ENCODE measurements around the gene PIK3R1. TPM values are rescaled to one million over a fixed set of nuclear protein-coding genes. Genes with fewer than 3 reads are reported as not detected.

Gene PIK3R1
- total RNA-seq, 2 donors from 2014 or later, result 81.8 to 91.5 TPM

- Histone ChIP-seq H3K4me1 (ENCODE audit: control insufficient read depth in 1 of 2, low read depth in 2 of 2) (peaks cover 37 to 94% of the 10 kb centered on the region in 2 donors), H3K9me3 (no peaks in the 10 kb centered on the region), H3K36me3 (no peaks in the 10 kb centered on the region), H3K27ac (no peak overlapping the region), H3K27me3 (replicated peaks; ENCODE audit: insufficient read depth) (no peaks in the 10 kb centered on the region), H3K4me3 (no peak overlapping the region)
- TF ChIP-seq, protein P1, sequence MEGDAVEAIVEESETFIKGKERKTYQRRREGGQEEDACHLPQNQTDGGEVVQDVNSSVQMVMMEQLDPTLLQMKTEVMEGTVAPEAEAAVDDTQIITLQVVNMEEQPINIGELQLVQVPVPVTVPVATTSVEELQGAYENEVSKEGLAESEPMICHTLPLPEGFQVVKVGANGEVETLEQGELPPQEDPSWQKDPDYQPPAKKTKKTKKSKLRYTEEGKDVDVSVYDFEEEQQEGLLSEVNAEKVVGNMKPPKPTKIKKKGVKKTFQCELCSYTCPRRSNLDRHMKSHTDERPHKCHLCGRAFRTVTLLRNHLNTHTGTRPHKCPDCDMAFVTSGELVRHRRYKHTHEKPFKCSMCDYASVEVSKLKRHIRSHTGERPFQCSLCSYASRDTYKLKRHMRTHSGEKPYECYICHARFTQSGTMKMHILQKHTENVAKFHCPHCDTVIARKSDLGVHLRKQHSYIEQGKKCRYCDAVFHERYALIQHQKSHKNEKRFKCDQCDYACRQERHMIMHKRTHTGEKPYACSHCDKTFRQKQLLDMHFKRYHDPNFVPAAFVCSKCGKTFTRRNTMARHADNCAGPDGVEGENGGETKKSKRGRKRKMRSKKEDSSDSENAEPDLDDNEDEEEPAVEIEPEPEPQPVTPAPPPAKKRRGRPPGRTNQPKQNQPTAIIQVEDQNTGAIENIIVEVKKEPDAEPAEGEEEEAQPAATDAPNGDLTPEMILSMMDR (IDR thresholded peaks at IDR 0.05), result no peak
- DNase-seq (ENCODE audit: low spot score) (no peak), ATAC-seq (ENCODE audit: insufficient number of reproducible peaks, low FRiP score, low read depth) (no peak)
Measured at GRCh38 chr5:68240771-68241170, 25.2 kb downstream of the PIK3R1 start.

GRCh38 chr5:68242743-68243142, 27.2 kb downstream of the PIK3R1 start:
- ATAC-seq (ENCODE audit: insufficient number of reproducible peaks, low FRiP score, low read depth) (no peak), DNase-seq (ENCODE audit: low spot score) (no peak)
- H3K27ac ChIP-seq, result peak overlapping the region in 1 of 2 donors; percentile 28
- no peaks in the 10 kb centered on the region for H3K36me3 ChIP-seq
- peaks cover 37 to 88% of the 10 kb centered on the region in 2 donors for H3K4me1 ChIP-seq (ENCODE audit: control insufficient read depth in 1 of 2, low read depth in 2 of 2)
- no peaks in the 10 kb centered on the region for H3K27me3 ChIP-seq (replicated peaks; ENCODE audit: insufficient read depth)
- TF ChIP-seq, protein P1 (IDR thresholded peaks at IDR 0.05), result no peak
- no peak overlapping the region for H3K4me3 ChIP-seq
- no peaks in the 10 kb centered on the region for H3K9me3 ChIP-seq

GRCh38 chr5:68243251-68243650, 27.7 kb downstream of the PIK3R1 start:
- TF ChIP-seq, protein P1 (IDR thresholded peaks at IDR 0.05), result no peak
- H3K27ac ChIP-seq, result peak overlapping the region in 1 of 2 donors; percentile 28
- H3K4me3 ChIP-seq, result no peak overlapping the region
- no peaks in the 10 kb centered on the region for H3K27me3 ChIP-seq (replicated peaks; ENCODE audit: insufficient read depth)
- DNase-seq (ENCODE audit: low spot score) (no peak), ATAC-seq (ENCODE audit: insufficient number of reproducible peaks, low FRiP score, low read depth) (no peak)
- no peaks in the 10 kb centered on the region for H3K9me3 ChIP-seq
- H3K36me3 ChIP-seq, result no peaks in the 10 kb centered on the region
- H3K4me1 ChIP-seq (ENCODE audit: control insufficient read depth in 1 of 2, low read depth in 2 of 2), result peaks cover 33 to 87% of the 10 kb centered on the region in 2 donors

- ATAC-seq (ENCODE audit: insufficient number of reproducible peaks, low FRiP score, low read depth) (no peak), DNase-seq (ENCODE audit: low spot score) (no peak)
- H3K4me3 ChIP-seq, result no peak overlapping the region
- no peak overlapping the region for H3K27ac ChIP-seq
- H3K36me3 ChIP-seq, result no peaks in the 10 kb centered on the region
- H3K4me1 ChIP-seq (ENCODE audit: control insufficient read depth in 1 of 2, low read depth in 2 of 2), result peaks cover 29 to 87% of the 10 kb centered on the region in 2 donors
- TF ChIP-seq, protein P1 (IDR thresholded peaks at IDR 0.05), result no peak
- H3K27me3 ChIP-seq (replicated peaks; ENCODE audit: insufficient read depth), result no peaks in the 10 kb centered on the region
- H3K9me3 ChIP-seq, result no peaks in the 10 kb centered on the region
Measured at GRCh38 chr5:68243681-68244080, 28.1 kb downstream of the PIK3R1 start.

- Histone ChIP-seq H3K36me3 (no peaks in the 10 kb centered on the region), H3K27ac (no peak overlapping the region), H3K27me3 (replicated peaks; ENCODE audit: insufficient read depth) (no peaks in the 10 kb centered on the region), H3K9me3 (no peaks in the 10 kb centered on the region), H3K4me1 (ENCODE audit: control insufficient read depth in 1 of 2, low read depth in 2 of 2) (peaks cover 31 to 89% of the 10 kb centered on the region in 2 donors), H3K4me3 (no peak overlapping the region)
- TF ChIP-seq, protein P1 (IDR thresholded peaks at IDR 0.05), result no peak
- ATAC-seq (ENCODE audit: insufficient number of reproducible peaks, low FRiP score, low read depth) (no peak), DNase-seq (ENCODE audit: low spot score) (no peak)
Measured at GRCh38 chr5:68245319-68245718, 29.8 kb downstream of the PIK3R1 start.

Data from thoracic aorta (tissue), 2 donors.